ENCODE data around the gene SLC30A7. TPM values are rescaled to one million over a fixed set of nuclear protein-coding genes. Genes with fewer than 3 reads are reported as not detected.
"Not testable (repeated sequence)": the region's sequence is repeated elsewhere in the genome, so short reads cannot be mapped to it uniquely, and the experiment has no call there.

SLC30A7 gene
- total RNA-seq, 1 experiment from 2014 or later, result 10.8 TPM

DNA sequence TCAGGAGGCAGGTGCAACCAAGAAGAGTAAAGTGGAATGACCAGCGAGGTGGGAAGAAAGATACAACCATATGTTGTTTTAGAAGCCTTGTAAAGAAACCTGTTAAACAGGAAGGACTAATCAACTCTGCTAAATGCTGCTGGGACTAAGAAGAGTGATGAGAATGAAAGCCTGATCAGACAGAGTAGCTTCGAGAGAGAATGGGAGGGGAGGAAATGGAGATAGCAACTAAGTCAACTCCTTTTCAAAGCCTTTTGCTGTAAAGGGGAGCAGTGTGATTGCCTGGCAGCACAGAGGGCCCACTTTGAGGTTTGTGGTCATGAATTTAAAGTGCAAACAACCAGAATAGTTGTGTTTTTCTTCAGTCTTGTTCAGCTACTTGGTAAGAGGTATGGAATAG is 31.4 kb downstream of the SLC30A7 start:
- DNase-seq (ENCODE audit: low read depth), result no peak

DNA sequence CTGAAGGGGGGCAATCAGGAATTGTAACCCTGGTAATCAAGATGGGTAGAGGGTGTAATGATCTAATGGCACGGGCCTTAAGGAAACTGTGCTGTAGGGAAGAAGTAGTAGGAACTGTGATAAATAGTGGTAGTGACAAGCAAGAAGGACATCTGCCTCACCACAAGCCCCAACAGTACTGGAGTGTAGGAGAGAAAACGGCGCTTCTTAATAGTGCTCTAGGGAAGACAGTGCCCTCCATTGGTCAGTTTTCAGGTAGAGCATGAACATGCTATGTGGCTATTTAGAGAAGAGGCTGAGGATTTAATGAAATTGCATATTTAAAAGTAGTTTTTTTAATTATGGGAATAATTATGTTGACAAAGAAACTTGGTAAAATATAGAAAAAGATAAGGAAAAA is 32.2 kb downstream of the SLC30A7 start:
- in situ Hi-C loops (cut with HindIII; ENCODE audit: low pct_unique_long_range_greater_than_20kb, low sequenced_read_pairs), result no loop called here
- DNase-seq (ENCODE audit: low read depth), result no peak

More for the DNA sequence above, 31.4 kb downstream of the SLC30A7 start:
- in situ Hi-C loops (cut with HindIII; ENCODE audit: low pct_unique_long_range_greater_than_20kb, low sequenced_read_pairs), result no loop called here

- no peak for DNase-seq (ENCODE audit: low read depth)
- in situ Hi-C loops (cut with HindIII; ENCODE audit: low pct_unique_long_range_greater_than_20kb, low sequenced_read_pairs), result no loop called here
Observed at GRCh38 chr1:100930494-100930893, 34.6 kb downstream of the SLC30A7 start.

DNA sequence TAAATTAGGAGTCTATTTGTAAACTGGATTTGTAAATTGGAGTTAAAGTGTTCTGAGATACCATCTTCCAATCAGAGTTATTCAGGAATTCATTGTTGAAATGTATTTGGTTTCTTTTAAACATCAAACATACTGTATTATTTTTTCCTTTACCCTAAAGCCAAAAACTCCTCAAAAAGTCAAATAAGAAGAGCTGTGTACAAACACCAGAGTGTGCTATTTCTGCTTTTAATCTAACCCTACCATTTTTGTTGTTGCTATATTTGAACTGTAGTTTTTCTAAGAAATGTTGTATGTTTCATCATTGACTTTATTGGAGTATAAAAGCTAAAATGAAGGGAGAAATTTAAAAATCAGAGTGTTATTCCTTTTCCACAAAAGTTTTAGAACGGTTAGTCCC is 35.8 kb downstream of the SLC30A7 start:
- in situ Hi-C loops (cut with HindIII; ENCODE audit: low pct_unique_long_range_greater_than_20kb, low sequenced_read_pairs), result no loop called here
- DNase-seq (ENCODE audit: low read depth), result no peak

DNA sequence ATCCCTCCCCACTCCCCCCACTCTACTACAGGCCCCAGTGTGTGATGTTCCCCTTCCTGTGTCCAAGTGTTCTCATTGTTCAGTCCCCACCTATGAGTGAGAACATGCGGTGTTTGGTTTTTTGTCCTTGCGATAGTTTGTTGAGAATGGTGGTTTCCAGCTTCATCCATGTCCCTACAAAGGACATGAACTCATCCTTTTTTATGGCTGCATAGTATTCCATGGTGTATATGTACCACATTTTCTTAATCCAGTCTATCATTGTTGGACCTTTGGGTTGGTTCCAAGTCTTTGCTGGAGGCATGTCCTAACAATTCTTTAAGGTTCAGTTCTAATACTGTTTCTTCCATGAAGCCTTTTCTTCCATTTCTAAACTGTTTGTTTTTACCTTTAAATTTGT is 37.7 kb downstream of the SLC30A7 start:
- in situ Hi-C loops (cut with HindIII; ENCODE audit: low pct_unique_long_range_greater_than_20kb, low sequenced_read_pairs); DNase-seq (ENCODE audit: low read depth): not testable (repeated sequence)

- in situ Hi-C loops (cut with HindIII; ENCODE audit: low pct_unique_long_range_greater_than_20kb, low sequenced_read_pairs), result no loop called here
- no peak for DNase-seq (ENCODE audit: low read depth)
Observed at GRCh38 chr1:100936194-100936967, 40.5 kb downstream of the SLC30A7 start.

GRCh38 chr1:100941098-100941527 is 45.2 kb downstream of the SLC30A7 start:
- no peak for DNase-seq (ENCODE audit: low read depth)
- in situ Hi-C loops (cut with HindIII; ENCODE audit: low pct_unique_long_range_greater_than_20kb, low sequenced_read_pairs), result no loop called here

DNA sequence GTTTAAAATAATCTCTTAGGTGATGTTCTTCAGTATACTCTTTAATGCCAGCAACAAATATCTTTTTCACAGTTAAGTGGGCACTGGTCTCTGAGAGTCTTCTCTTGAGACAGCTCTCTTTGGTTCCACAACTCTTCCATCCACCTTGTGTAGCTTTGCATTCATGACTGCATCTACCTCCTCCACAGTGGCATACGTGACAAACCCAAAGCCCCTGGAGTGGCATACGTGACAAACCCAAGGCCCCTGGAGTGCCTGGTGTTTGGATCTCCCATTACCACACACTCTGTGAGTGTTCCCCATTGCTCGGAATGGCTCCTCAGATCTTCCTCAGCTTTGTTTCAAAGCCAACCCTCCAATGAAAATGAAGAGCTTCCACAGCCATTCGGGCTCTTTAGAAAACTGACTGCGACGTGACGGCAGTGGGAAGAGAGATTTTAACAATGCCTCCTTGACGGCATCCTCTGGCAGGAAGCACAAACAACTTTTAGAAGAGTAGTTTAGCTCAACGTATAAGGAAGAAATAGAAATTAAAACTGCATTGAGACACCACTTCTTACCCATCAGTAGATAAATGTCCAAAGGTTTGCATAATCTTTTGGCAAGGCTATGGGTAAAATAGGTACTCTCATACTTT is 45.8 kb downstream of the SLC30A7 start:
- DNase-seq (ENCODE audit: low read depth), result no peak
- in situ Hi-C loops (cut with HindIII; ENCODE audit: low pct_unique_long_range_greater_than_20kb, low sequenced_read_pairs), result no loop called here

GRCh38 chr1:100942304-100943046 is 46.6 kb downstream of the SLC30A7 start:
- no peak for DNase-seq (ENCODE audit: low read depth)
- in situ Hi-C loops (cut with HindIII; ENCODE audit: low pct_unique_long_range_greater_than_20kb, low sequenced_read_pairs), result no loop called here

GRCh38 chr1:100943533-100943932 is 47.6 kb downstream of the SLC30A7 start:
- in situ Hi-C loops (cut with HindIII; ENCODE audit: low pct_unique_long_range_greater_than_20kb, low sequenced_read_pairs), result no loop called here
- no peak for DNase-seq (ENCODE audit: low read depth)

- DNase-seq (ENCODE audit: low read depth); in situ Hi-C loops (cut with HindIII; ENCODE audit: low pct_unique_long_range_greater_than_20kb, low sequenced_read_pairs): not testable (repeated sequence)
Observed at GRCh38 chr1:100946064-100946463, 50.2 kb downstream of the SLC30A7 start.

GRCh38 chr1:100947816-100948215 is 51.9 kb downstream of the SLC30A7 start:
- in situ Hi-C loops (cut with HindIII; ENCODE audit: low pct_unique_long_range_greater_than_20kb, low sequenced_read_pairs); DNase-seq (ENCODE audit: low read depth): not testable (repeated sequence)

- DNase-seq (ENCODE audit: low read depth); in situ Hi-C loops (cut with HindIII; ENCODE audit: low pct_unique_long_range_greater_than_20kb, low sequenced_read_pairs): not testable (repeated sequence)
Observed at GRCh38 chr1:100948721-100949405, 53.0 kb downstream of the SLC30A7 start.

GRCh38 chr1:100949515-100950158 is 53.7 kb downstream of the SLC30A7 start:
- in situ Hi-C loops (cut with HindIII; ENCODE audit: low pct_unique_long_range_greater_than_20kb, low sequenced_read_pairs), result not testable (repeated sequence)
- DNase-seq (ENCODE audit: low read depth), result peak; percentile 25

GRCh38 chr1:100950337-100950736 is 54.4 kb downstream of the SLC30A7 start:
- in situ Hi-C loops (cut with HindIII; ENCODE audit: low pct_unique_long_range_greater_than_20kb, low sequenced_read_pairs), result no loop called here

GRCh38 chr1:100950781-100951180 is 54.9 kb downstream of the SLC30A7 start:
- DNase-seq (ENCODE audit: low read depth), result no peak
- in situ Hi-C loops (cut with HindIII; ENCODE audit: low pct_unique_long_range_greater_than_20kb, low sequenced_read_pairs), result no loop called here

More at GRCh38 chr1:100950337-100950736, 54.4 kb downstream of the SLC30A7 start:
- no peak for DNase-seq (ENCODE audit: low read depth)

DNA sequence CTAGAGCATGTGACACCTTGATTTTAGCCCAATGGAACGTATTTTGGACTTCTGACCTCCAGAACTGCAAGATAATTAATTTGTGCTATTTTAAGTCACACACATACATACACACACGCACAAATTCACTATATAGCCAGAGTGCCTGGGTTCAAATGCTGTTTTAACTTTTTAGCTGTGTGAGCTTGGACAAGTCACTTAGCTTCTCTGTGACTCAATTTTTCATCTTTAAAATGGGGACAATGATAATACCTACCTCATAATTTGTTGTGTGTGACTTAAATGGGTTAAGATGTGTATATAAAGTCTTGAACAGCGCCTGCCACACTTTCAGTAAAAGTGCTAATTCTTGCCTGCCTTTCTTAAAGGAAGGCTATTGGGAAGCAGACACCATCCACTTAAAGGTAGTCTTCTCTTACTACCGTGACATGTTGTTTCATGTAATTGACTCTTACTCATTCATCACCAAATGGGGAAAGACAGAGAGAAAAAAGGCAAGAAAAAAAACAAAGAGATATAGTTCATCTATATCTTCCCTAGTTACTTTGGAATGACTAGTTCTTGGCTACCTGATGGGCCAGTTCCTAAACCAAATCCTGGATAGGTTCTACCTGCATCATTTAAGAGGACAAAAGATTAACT is 56.3 kb downstream of the SLC30A7 start:
- DNase-seq (ENCODE audit: low read depth), result no peak
- in situ Hi-C loops (cut with HindIII; ENCODE audit: low pct_unique_long_range_greater_than_20kb, low sequenced_read_pairs), result no loop called here
